GM12878 (cell line): Measurements from ENCODE around the gene GRHL1. TPM values are rescaled to one million over a fixed set of nuclear protein-coding genes. Genes with fewer than 3 reads are reported as not detected.

Experiments
- ATAC-seq: fragments of 200-7000 bp; cut with Tn5 transposase; 3 replicates; pipeline ENCODE4 v1.9.1; 2020; ENCODE audit warnings: mild to moderate bottlenecking, moderate library complexity
- BruUV-seq: library from RNA; stranded (reverse); fragments of 400-500 nt; replicated peaks from 2 replicates; lab custom pipeline; 2021; lab: Mats Ljungman, UMichigan
- CTCF ChIA-PET: fragments of 300-600 bp; sonication (Branson Sonifier 250); formaldehyde crosslinking; extraction: SDS; loops from one replicate; lab custom pipeline; 2021; ENCODE audit warnings: inconsistent platforms; lab: Yijun Ruan, JAX
- POLR2A ChIA-PET: fragments of 350-600 bp; formaldehyde crosslinking; extraction: SDS; loops from one replicate; lab custom pipeline; 2021; ENCODE audit warnings: inconsistent platforms; lab: Charles Lee
- RAD21 ChIA-PET: fragments of 300-600 bp; sonication (Branson Sonifier 250); formaldehyde crosslinking; loops from one replicate; lab custom pipeline; 2023; ENCODE audit warnings: antibody characterized with exemption; ENCODE audit not compliant: unreplicated experiment; lab: Charles Lee
- SMC1A ChIA-PET: fragments of 300-600 bp; sonication (Branson Sonifier 250); formaldehyde crosslinking; loops from one replicate; lab custom pipeline; 2023; ENCODE audit not compliant: unreplicated experiment, uncharacterized antibody; lab: Charles Lee
- DNase-seq: peaks from one replicate; pipeline ENCODE4 v3.0.0-alpha.2; 2011; ENCODE audit warnings: low read depth, low spot score
- FAIRE-seq: peaks from 3 replicates; lab custom pipeline; 2011; peaks lifted over from hg19 to GRCh38; lab: Jason Lieb, UNC
- H2AFZ ChIP-seq: 2 replicates; pipeline ENCODE4 v1.6.0; 2011; ENCODE audit warnings: low read depth, low read length, control low read depth; ENCODE audit not compliant: control insufficient read depth
- H3K27ac ChIP-seq: 2 replicates; pipeline ENCODE4 v1.5.1; 2011; ENCODE audit warnings: control low read depth; ENCODE audit not compliant: control insufficient read depth, insufficient read depth
- H3K27me3 ChIP-seq, 2 experiments: replicated peaks in 1 of 2; 2 replicates each; pipeline versions ENCODE4 v1.6.0 to v1.6.1; 2011; ENCODE audit warnings: low read length in 1 of 2; ENCODE audit not compliant: control insufficient read depth in 2 of 2, insufficient read depth in 2 of 2
- H3K36me3 ChIP-seq, 2 experiments: 2 replicates each; pipeline ENCODE4 v1.5.1; 2011; ENCODE audit warnings: low read length in 1 of 2; ENCODE audit not compliant: control insufficient read depth in 2 of 2, insufficient read depth in 2 of 2
- H3K4me1 ChIP-seq: 2 replicates; pipeline ENCODE4 v1.6.1; 2011; ENCODE audit warnings: mild to moderate bottlenecking, low read length, moderate library complexity, mixed read lengths; ENCODE audit not compliant: control insufficient read depth, insufficient read depth
- H3K4me2 ChIP-seq: 2 replicates; pipeline ENCODE4 v1.6.0; 2011; ENCODE audit warnings: control low read depth; ENCODE audit not compliant: control insufficient read depth, insufficient read depth
- H3K4me3 ChIP-seq: fragments of 200-600 bp; sonication (generic); 2 replicates; pipeline ENCODE4 v1.5.1; 2016
- H3K79me2 ChIP-seq: 2 replicates; pipeline ENCODE4 v1.6.0; 2011; ENCODE audit warnings: low read length; ENCODE audit not compliant: control insufficient read depth, insufficient read depth
- H3K9ac ChIP-seq: 2 replicates; pipeline ENCODE4 v1.8.0; 2011; ENCODE audit warnings: low read length, control low read depth, mixed read lengths; ENCODE audit not compliant: control insufficient read depth, insufficient read depth
- H3K9me3 ChIP-seq: replicated peaks from 3 replicates; pipeline ENCODE4 v1.5.1; 2011; ENCODE audit warnings: mild to moderate bottlenecking, low read length; ENCODE audit not compliant: control insufficient read depth, insufficient read depth
- H4K20me1 ChIP-seq: 2 replicates; pipeline ENCODE4 v1.6.0; 2011; ENCODE audit not compliant: control insufficient read depth, insufficient read depth
- EP300 ChIP-seq, 2 experiments: fragments of 150-350 bp in 1 of 2; IDR thresholded peaks; 2 replicates each; pipeline ENCODE4 v1.6.1; 2011 to 2012; ENCODE audit warnings: low read depth in 2 of 2, low read length in 2 of 2, borderline replicate concordance in 1 of 2, improper control_type of control experiment in 1 of 2, inconsistent platforms in 1 of 2; ENCODE audit not compliant: control insufficient read depth in 1 of 2
- EZH2 ChIP-seq: IDR thresholded peaks from 2 replicates; pipeline ENCODE4 v1.6.1; 2012; ENCODE audit warnings: low read depth, mild to moderate bottlenecking, control low read depth, inconsistent platforms, low read length, borderline replicate concordance; ENCODE audit not compliant: control insufficient read depth
- IRF3 ChIP-seq: fragments of 450-650 bp; IDR thresholded peaks from 2 replicates; pipeline ENCODE4 v1.6.1; 2014; ENCODE audit warnings: mild to moderate bottlenecking
- MAX ChIP-seq: IDR thresholded peaks from 2 replicates; pipeline ENCODE4 v1.6.1; 2012; ENCODE audit warnings: low read depth, low read length, improper control_type of control experiment
- MEF2A ChIP-seq: IDR thresholded peaks from 2 replicates; pipeline ENCODE4 v1.6.1; 2011; ENCODE audit warnings: low read depth, mild to moderate bottlenecking, low read length, moderate library complexity; ENCODE audit not compliant: insufficient read depth
- MTA3 ChIP-seq: IDR thresholded peaks from 2 replicates; pipeline ENCODE4 v1.6.1; 2012; ENCODE audit warnings: low read length, inconsistent platforms, borderline replicate concordance
- MYC ChIP-seq: IDR thresholded peaks from 2 replicates; pipeline ENCODE4 v1.6.1; 2011; ENCODE audit warnings: mild to moderate bottlenecking, low read length, moderate library complexity, inconsistent platforms; ENCODE audit not compliant: insufficient read depth, insufficient replicate concordance, insufficient read length, severe bottlenecking
- NFXL1 ChIP-seq: fragments of 450-650 bp; IDR thresholded peaks from 2 replicates; pipeline ENCODE4 v1.6.1; 2017; ENCODE audit warnings: antibody characterized with exemption, mild to moderate bottlenecking, borderline replicate concordance
- NR2C1 ChIP-seq: fragments of 450-650 bp; IDR thresholded peaks from 2 replicates; pipeline ENCODE4 v1.6.1; 2017; ENCODE audit warnings: antibody characterized with exemption, mild to moderate bottlenecking, moderate library complexity
- RCOR1 ChIP-seq: conservative IDR thresholded peaks from 2 replicates; pipeline ENCODE4 v1.6.1; 2012; ENCODE audit warnings: low read depth, low read length, improper control_type of control experiment
- REST ChIP-seq: IDR thresholded peaks from 2 replicates; pipeline ENCODE4 v1.6.1; 2012; ENCODE audit warnings: mild to moderate bottlenecking, low read depth, low read length
- ZNF274 ChIP-seq: IDR thresholded peaks from one replicate; pipeline ENCODE4 v1.8.0; 2011; ENCODE audit not compliant: insufficient read length, insufficient read depth
- ZNF622 ChIP-seq: fragments of 450-650 bp; IDR thresholded peaks from 2 replicates; pipeline ENCODE4 v1.6.1; 2017; ENCODE audit warnings: mild to moderate bottlenecking, inconsistent platforms
- WGBS: methylation state at CpG from one replicate; pipeline ENCODE4 v1.1.6; 2016; ENCODE audit warnings: low lambda C conversion rate; ENCODE audit not compliant: insufficient replicate concordance, insufficient coverage; ENCODE audit errors: missing lambda C conversion rate; 5-methylcytosine and 5-hydroxymethylcytosine counted together
- in situ Hi-C: fragments of 300-500 bp; cut with MboI; formaldehyde crosslinking; loops from 9 replicates; pipeline ENCODE4 v1.14.3; 2018; ENCODE audit warnings: mixed read lengths
- intact Hi-C: fragments of 100-400 bp; cut with micrococcal nuclease; formaldehyde crosslinking; loops from one replicate; pipeline ENCODE4 v1.14.2; 2022; ENCODE audit not compliant: unreplicated experiment
- polyA plus RNA-seq, 11 experiments: library from polyadenylated mRNA; depleted of rRNA in 4 of 11; unstranded in 6 of 11; stranded (reverse) in 5 of 11; fragments of >200 nt; fragmentation: Nextera tagmentation in 4 of 11; fragmentation: Illumina TruSeq in 1 of 11; extraction: Ambion mirVana in 4 of 11; extraction: Trizol in 1 of 11; gene quantifications; 1 replicate in 1 of 11; 2 replicates in 10 of 11; pipeline versions ENCODE4 v1.2.1 to v1.2.3, GENCODE V29; 2011 to 2016; ENCODE audit warnings: inconsistent platforms in 2 of 11, missing spikeins in 2 of 11, low read depth in 1 of 11
- total RNA-seq, 4 experiments: library from RNA; depleted of rRNA in 3 of 4; stranded (reverse); fragments of >200 nt in 3 of 4; fragmentation: Illumina TruSeq in 1 of 4; extraction: Trizol in 1 of 4; gene quantifications; 2 replicates each; pipeline versions ENCODE4 v1.2.1 to v1.2.3, GENCODE V29; 2013 to 2021

The GRHL1 gene
- total and polyA plus RNA-seq, 10 of the 15 experiments (the other 5 are each of a cell fraction or from before 2014, with no cell fraction given), result 0.09 to 0.81 (median 0.28) TPM; not detected in 1

GRCh38 chr2:9972621-9973479, 21.4 kb downstream of the GRHL1 start:
- in situ Hi-C loops (no loop called here), intact Hi-C loops (no loop called here)
- Histone ChIP-seq H3K27me3 (no peaks in the 10 kb centered on the region), H3K9ac (no peak overlapping the region), H3K9me3 (no peaks in the 10 kb centered on the region; the same call in 2 of the 3 replicates), H3K4me2 (no peak overlapping the region), H2AFZ (no peak overlapping the region), H3K36me3 (no peaks in the 10 kb centered on the region), H3K79me2 (no peaks in the 10 kb centered on the region), H3K27ac (no peak overlapping the region), H4K20me1 (no peaks in the 10 kb centered on the region), H3K4me3 (no peak overlapping the region), H3K4me1 (peaks cover 4% of the 10 kb centered on the region; the same call in 1 of the 2 replicates)
- WGBS, result 47% methylated on average over 13 of the region's 13 CpGs
- SMC1A ChIA-PET, result interaction anchor here (0.6 to 1.6 kb wide), 3 partner anchors 9 to 172 kb away, joined by 3 to 5 read pairs (median 3); no protein-coding TSS in a partner anchor
- TF ChIP-seq NFXL1 (no peak), REST (no peak), MAX (no peak), MTA3 (no peak), MYC (no peak), IRF3 (no peak), MEF2A (no peak), EZH2 (no peak), ZNF622 (no peak), RCOR1 (no peak), ZNF274 (no peak), EP300 (IDR thresholded peaks at IDR 0.05; ENCODE audit: borderline replicate concordance in 1 of 2, control insufficient read depth in 1 of 2, low read depth in 2 of 2, low read length in 2 of 2) (no peak), NR2C1 (no peak)
- CTCF ChIA-PET, result interaction anchor here (0.8 to 4.2 kb wide), 4 partner anchors 12 to 158 kb away, joined by 3 to 49 read pairs (median 12); no protein-coding TSS in a partner anchor
- DNase-seq (no peak), FAIRE-seq (no peak), ATAC-seq (no peak)
- POLR2A ChIA-PET, result no interaction called here
- RAD21 ChIA-PET, result interaction anchor here (1.6 kb wide), 1 partner anchor 159 kb away, joined by 3 read pairs; no protein-coding TSS in a partner anchor
- BruUV-seq, result no TSS peak
